ENCODE measurements around the gene CCDC121. TPM values are rescaled to one million over a fixed set of nuclear protein-coding genes. Genes with fewer than 3 reads are reported as not detected.

CCDC121 gene
- total RNA-seq, 2 donors from 2014 or later, result 2.8 to 2.9 TPM

DNA sequence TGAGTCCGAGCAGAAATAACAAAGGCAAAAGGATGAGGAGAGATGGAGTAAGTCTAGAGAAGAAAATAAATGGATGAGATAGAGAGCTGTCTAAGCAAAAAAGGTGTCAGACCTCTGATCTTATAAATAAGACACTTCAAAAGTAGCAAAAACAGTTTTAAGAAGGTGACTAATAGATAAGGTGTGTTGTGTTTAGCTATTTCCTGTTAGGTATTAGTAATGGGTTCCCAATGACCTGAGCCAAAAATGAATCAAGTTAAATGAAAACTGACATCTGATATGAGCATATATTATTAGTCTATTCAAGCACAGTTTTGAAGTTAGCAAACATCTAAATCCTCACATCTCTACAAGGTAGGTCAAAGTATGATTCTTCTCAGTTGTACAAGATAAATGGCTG is 24.0 kb upstream of the CCDC121 start:
- no peak overlapping the region for H3K27ac ChIP-seq
- H3K36me3 ChIP-seq, result peaks cover 12% of the 10 kb centered on the region
- no peaks in the 10 kb centered on the region for H3K4me1 ChIP-seq
- no peaks in the 10 kb centered on the region for H3K9me3 ChIP-seq
- H3K9ac ChIP-seq (ENCODE audit: low read depth in 2 of 2, low read length in 2 of 2), result no peak overlapping the region
- intact Hi-C loops (cut with DNase I), result no loop called here
- TF ChIP-seq, protein P1, sequence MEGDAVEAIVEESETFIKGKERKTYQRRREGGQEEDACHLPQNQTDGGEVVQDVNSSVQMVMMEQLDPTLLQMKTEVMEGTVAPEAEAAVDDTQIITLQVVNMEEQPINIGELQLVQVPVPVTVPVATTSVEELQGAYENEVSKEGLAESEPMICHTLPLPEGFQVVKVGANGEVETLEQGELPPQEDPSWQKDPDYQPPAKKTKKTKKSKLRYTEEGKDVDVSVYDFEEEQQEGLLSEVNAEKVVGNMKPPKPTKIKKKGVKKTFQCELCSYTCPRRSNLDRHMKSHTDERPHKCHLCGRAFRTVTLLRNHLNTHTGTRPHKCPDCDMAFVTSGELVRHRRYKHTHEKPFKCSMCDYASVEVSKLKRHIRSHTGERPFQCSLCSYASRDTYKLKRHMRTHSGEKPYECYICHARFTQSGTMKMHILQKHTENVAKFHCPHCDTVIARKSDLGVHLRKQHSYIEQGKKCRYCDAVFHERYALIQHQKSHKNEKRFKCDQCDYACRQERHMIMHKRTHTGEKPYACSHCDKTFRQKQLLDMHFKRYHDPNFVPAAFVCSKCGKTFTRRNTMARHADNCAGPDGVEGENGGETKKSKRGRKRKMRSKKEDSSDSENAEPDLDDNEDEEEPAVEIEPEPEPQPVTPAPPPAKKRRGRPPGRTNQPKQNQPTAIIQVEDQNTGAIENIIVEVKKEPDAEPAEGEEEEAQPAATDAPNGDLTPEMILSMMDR (IDR thresholded peaks at IDR 0.05), result no peak
- DNase-seq, result no peak
- H3K27me3 ChIP-seq, result no peaks in the 10 kb centered on the region
- no peak overlapping the region for H3K4me3 ChIP-seq

DNA sequence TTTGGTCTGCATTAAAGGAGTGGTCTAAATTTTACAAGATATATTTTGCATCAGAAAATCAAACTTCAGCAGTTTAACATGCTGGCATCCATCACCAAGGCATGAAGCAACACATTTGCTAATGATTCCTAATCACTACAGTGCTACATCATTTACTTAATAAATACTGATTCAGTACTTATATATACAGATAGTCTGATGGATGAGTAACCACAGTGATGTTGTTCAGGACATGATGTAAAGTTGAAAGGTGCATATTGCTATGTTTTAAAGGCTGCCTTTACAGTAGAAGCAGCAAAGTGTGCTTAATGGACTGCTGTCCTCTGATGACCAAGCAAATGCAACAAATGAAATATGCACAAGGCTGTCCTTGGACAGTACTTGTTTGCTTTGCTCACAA is 23.5 kb upstream of the CCDC121 start:
- TF ChIP-seq, protein P1 (IDR thresholded peaks at IDR 0.05), result no peak
- peaks cover 12% of the 10 kb centered on the region for H3K36me3 ChIP-seq
- no peaks in the 10 kb centered on the region for H3K4me1 ChIP-seq
- H3K4me3 ChIP-seq, result no peak overlapping the region
- no peaks in the 10 kb centered on the region for H3K27me3 ChIP-seq
- H3K9me3 ChIP-seq, result no peaks in the 10 kb centered on the region
- intact Hi-C loops (cut with DNase I), result no loop called here
- no peak overlapping the region for H3K27ac ChIP-seq
- no peak for DNase-seq
- no peak overlapping the region for H3K9ac ChIP-seq (ENCODE audit: low read depth in 2 of 2, low read length in 2 of 2)

DNA sequence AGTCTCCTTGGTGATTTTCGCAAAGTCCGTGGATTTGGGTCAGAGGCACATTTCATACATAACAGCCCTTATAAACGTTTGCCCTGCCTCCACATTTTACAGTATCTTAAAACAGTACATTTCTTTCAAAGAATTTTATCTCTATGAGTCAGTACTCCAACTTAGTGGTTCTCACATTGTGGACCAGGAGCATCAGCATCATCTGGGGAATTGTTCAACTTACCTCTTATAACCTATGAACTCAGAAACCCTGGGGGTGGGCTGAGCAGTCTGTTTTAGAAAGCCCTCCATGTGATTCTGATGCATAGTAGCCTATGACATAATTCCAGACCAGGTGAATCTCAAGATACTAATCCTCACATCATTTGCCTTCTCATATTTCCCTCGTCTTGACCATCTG is 22.2 kb upstream of the CCDC121 start:
- Histone ChIP-seq H3K9ac (ENCODE audit: low read depth in 2 of 2, low read length in 2 of 2) (no peak overlapping the region), H3K27ac (no peak overlapping the region), H3K36me3 (peaks cover 9% of the 10 kb centered on the region), H3K9me3 (no peaks in the 10 kb centered on the region), H3K27me3 (no peaks in the 10 kb centered on the region), H3K4me3 (no peak overlapping the region), H3K4me1 (no peaks in the 10 kb centered on the region)
- no peak for DNase-seq
- TF ChIP-seq, protein P1 (IDR thresholded peaks at IDR 0.05), result no peak
- intact Hi-C loops (cut with DNase I), result no loop called here

DNA sequence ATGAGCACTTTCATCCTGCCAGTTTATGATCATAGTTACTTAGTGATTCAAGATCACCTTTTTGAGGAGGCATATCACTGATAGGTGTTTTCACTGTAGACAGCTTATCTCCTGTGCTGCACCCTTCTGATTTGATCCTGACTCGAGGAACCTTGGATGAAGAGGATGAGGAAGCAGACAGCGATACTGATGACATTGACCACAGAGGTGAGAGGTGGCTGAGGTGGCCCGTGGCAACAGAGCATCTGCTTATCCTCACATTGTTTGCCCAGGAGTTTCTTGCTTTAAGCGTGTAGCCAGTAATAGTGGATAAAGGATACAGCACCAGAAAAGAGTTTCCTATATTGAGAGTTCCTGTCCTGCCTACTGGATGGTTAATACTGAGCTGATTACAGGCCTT is 18.9 kb upstream of the CCDC121 start:
- Histone ChIP-seq H3K9me3 (no peaks in the 10 kb centered on the region), H3K36me3 (peaks cover 9% of the 10 kb centered on the region), H3K4me3 (no peak overlapping the region), H3K9ac (ENCODE audit: low read depth in 2 of 2, low read length in 2 of 2) (no peak overlapping the region), H3K4me1 (no peaks in the 10 kb centered on the region), H3K27me3 (no peaks in the 10 kb centered on the region), H3K27ac (no peak overlapping the region)
- no peak for DNase-seq
- intact Hi-C loops (cut with DNase I), result no loop called here
- TF ChIP-seq, protein P1 (IDR thresholded peaks at IDR 0.05), result no peak

DNA sequence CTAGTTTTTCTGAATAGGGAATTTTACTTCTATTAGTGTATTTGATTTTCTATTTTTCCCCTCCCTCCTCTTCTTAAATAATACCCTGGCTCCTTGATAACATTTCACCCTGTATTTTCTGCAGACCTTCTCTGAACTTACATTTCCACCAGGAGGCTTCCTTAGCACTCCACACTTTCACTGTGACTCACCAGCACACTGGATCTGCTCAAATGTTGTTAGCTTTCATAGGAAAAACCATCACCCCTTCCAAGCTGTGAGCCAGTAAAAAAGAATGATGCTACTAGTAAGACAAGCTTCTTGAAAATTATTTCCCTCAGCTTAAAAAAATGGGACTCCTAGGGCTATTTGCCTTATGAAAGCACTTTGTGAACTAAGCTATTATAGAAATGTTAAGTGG is 18.5 kb upstream of the CCDC121 start:
- DNase-seq, result no peak
- Histone ChIP-seq H3K36me3 (peaks cover 8% of the 10 kb centered on the region), H3K27ac (no peak overlapping the region), H3K9ac (ENCODE audit: low read depth in 2 of 2, low read length in 2 of 2) (no peak overlapping the region), H3K4me3 (no peak overlapping the region), H3K9me3 (no peaks in the 10 kb centered on the region), H3K27me3 (no peaks in the 10 kb centered on the region), H3K4me1 (no peaks in the 10 kb centered on the region)
- intact Hi-C loops (cut with DNase I), result no loop called here
- TF ChIP-seq, protein P1 (IDR thresholded peaks at IDR 0.05), result no peak

DNA sequence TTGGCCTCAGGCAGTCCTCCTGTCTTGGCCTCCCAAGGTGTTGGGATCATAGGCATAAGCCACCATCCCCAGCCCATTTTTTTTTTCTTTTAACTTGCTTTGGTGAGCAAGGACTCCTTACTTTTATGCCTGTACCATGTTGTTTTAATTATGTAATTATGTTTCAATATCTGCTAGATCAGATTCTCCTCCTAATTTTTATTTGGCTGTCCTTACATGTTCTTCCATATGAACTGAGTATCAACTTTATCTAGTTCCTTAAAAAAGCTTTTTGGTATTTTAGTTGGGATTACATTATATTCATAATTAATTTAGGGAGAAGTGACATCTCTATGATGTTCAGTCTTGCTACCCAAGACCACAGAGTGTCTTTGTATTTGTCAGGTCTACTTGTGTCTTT is 16.4 kb upstream of the CCDC121 start:
- H3K4me3 ChIP-seq, result no peak overlapping the region
- H3K36me3 ChIP-seq, result peaks cover 6% of the 10 kb centered on the region
- TF ChIP-seq, protein P1 (IDR thresholded peaks at IDR 0.05), result no peak
- no peak overlapping the region for H3K27ac ChIP-seq
- H3K9ac ChIP-seq (ENCODE audit: low read depth in 2 of 2, low read length in 2 of 2), result no peak overlapping the region
- no peak for DNase-seq
- no peaks in the 10 kb centered on the region for H3K27me3 ChIP-seq
- H3K4me1 ChIP-seq, result no peaks in the 10 kb centered on the region
- intact Hi-C loops (cut with DNase I), result no loop called here
- H3K9me3 ChIP-seq, result no peaks in the 10 kb centered on the region
